RPMI8226 (cell line): ENCODE measurements around the gene FAM20C.
"Not testable (repeated sequence)": the region's sequence is repeated elsewhere in the genome, so short reads cannot be mapped to it uniquely, and the experiment has no call there.

Experiments used
- DNase-seq: peaks from one replicate; pipeline ENCODE4 v3.0.0-alpha.2; 2015

The FAM20C gene

GRCh38 chr7:230274-230673 is 37.9 kb downstream of the FAM20C start:
- DNase-seq = no peak

GRCh38 chr7:231030-231857 is 38.9 kb downstream of the FAM20C start:
- DNase-seq = no peak

- no peak for DNase-seq
Measured at GRCh38 chr7:231858-232246, 39.5 kb downstream of the FAM20C start.

GRCh38 chr7:232410-233248 is 40.3 kb downstream of the FAM20C start:
- DNase-seq = no peak

GRCh38 chr7:233249-234035 is 41.1 kb downstream of the FAM20C start:
- DNase-seq = no peak

GRCh38 chr7:234051-234707 is 41.8 kb downstream of the FAM20C start:
- no peak for DNase-seq

- DNase-seq = no peak
Measured at GRCh38 chr7:234708-235553, 42.6 kb downstream of the FAM20C start.

GRCh38 chr7:235576-236395 is 43.4 kb downstream of the FAM20C start:
- DNase-seq = no peak

- no peak for DNase-seq
Measured at GRCh38 chr7:236967-237366, 44.6 kb downstream of the FAM20C start.

GRCh38 chr7:237385-237784 is 45.0 kb downstream of the FAM20C start:
- DNase-seq = no peak

- no peak for DNase-seq
Measured at GRCh38 chr7:240146-240676, 47.8 kb downstream of the FAM20C start.

GRCh38 chr7:240887-241421 is 48.6 kb downstream of the FAM20C start:
- DNase-seq = no peak

- DNase-seq = no peak
Measured at GRCh38 chr7:241513-241912, 49.1 kb downstream of the FAM20C start.

GRCh38 chr7:242826-243579 is 50.6 kb downstream of the FAM20C start:
- not testable (repeated sequence) for DNase-seq

GRCh38 chr7:243580-243978 is 51.2 kb downstream of the FAM20C start:
- not testable (repeated sequence) for DNase-seq

- no peak for DNase-seq
Measured at GRCh38 chr7:244974-245373, 52.6 kb downstream of the FAM20C start.

GRCh38 chr7:245574-246295 is 53.4 kb downstream of the FAM20C start:
- no peak for DNase-seq

- DNase-seq = no peak
Measured at GRCh38 chr7:246451-246850, 54.1 kb downstream of the FAM20C start.

- no peak for DNase-seq
Measured at GRCh38 chr7:247181-247580, 54.8 kb downstream of the FAM20C start.
